Smooth muscle cell (in vitro differentiated cells): ENCODE results near the gene ADM. TPM values are rescaled to one million over a fixed set of nuclear protein-coding genes. Genes with fewer than 3 reads are reported as not detected.

Experiments
- DNase-seq: peaks from one replicate; lab custom pipeline; 2025; ENCODE audit not compliant: unreplicated experiment; lab: John Stamatoyannopoulos, UW
- H2AFZ ChIP-seq: fragments of 200-600 bp; sonication (generic); 2 replicates; pipeline ENCODE4 v1.6.0; 2016; ENCODE audit warnings: antibody characterized with exemption, low read depth, mild to moderate bottlenecking
- H3F3A ChIP-seq: fragments of 200-600 bp; sonication (generic); 2 replicates; pipeline ENCODE4 v1.6.0; 2017; ENCODE audit warnings: antibody characterized with exemption, low read depth
- H3K27ac ChIP-seq: fragments of 200-600 bp; sonication (generic); 2 replicates; pipeline ENCODE4 v1.5.1; 2016; ENCODE audit warnings: low read depth, mild to moderate bottlenecking
- H3K27me3 ChIP-seq: fragments of 200-600 bp; sonication (generic); 2 replicates; pipeline ENCODE4 v1.6.1; 2016; ENCODE audit warnings: low read depth, mild to moderate bottlenecking
- H3K36me3 ChIP-seq: fragments of 200-600 bp; sonication (generic); 2 replicates; pipeline ENCODE4 v1.5.1; 2016; ENCODE audit warnings: low read depth
- H3K4me1 ChIP-seq: fragments of 200-600 bp; sonication (generic); 2 replicates; pipeline ENCODE4 v1.5.1; 2016; ENCODE audit warnings: low read depth
- H3K4me2 ChIP-seq: fragments of 200-600 bp; sonication (generic); 2 replicates; pipeline ENCODE4 v1.6.0; 2016; ENCODE audit warnings: mild to moderate bottlenecking
- H3K4me3 ChIP-seq: fragments of 200-600 bp; sonication (generic); 2 replicates; pipeline ENCODE4 v1.5.1; 2016; ENCODE audit warnings: mild to moderate bottlenecking
- H3K79me2 ChIP-seq: fragments of 200-600 bp; sonication (generic); 2 replicates; pipeline ENCODE4 v1.6.0; 2016; ENCODE audit warnings: low read depth, mild to moderate bottlenecking
- H3K9ac ChIP-seq: fragments of 200-600 bp; sonication (generic); 2 replicates; pipeline ENCODE4 v1.6.0; 2016; ENCODE audit warnings: low read depth
- H3K9me3 ChIP-seq: fragments of 200-600 bp; sonication (generic); replicated peaks from 2 replicates; pipeline ENCODE4 v1.5.1; 2016; ENCODE audit warnings: low read depth
- H4K20me1 ChIP-seq: fragments of 200-600 bp; sonication (generic); 2 replicates; pipeline ENCODE4 v1.6.0; 2016; ENCODE audit warnings: low read depth
- WGBS: methylation state at CpG from one replicate; pipeline ENCODE4 v1.1.7; 2016; ENCODE audit warnings: low lambda C conversion rate; 5-methylcytosine and 5-hydroxymethylcytosine counted together
- polyA plus RNA-seq: library from polyadenylated mRNA; unstranded; fragments of >200 nt; fragmentation: Nextera tagmentation; extraction: Ambion mirVana; gene quantifications from 2 replicates; pipeline ENCODE4 v1.2.1, GENCODE V29; 2016
- total RNA-seq: library from RNA; depleted of rRNA; stranded (reverse); fragments of >200 nt; gene quantifications from 2 replicates; pipeline ENCODE4 v1.2.3, GENCODE V29; 2014
- TF ChIP-seq, protein P1 (sequence below): fragments of 200-600 bp; sonication (generic); IDR thresholded peaks from 2 replicates; pipeline ENCODE4 v1.5.1; 2017; ENCODE audit warnings: borderline replicate concordance, mild to moderate bottlenecking, antibody characterized with exemption; ENCODE audit not compliant: insufficient read depth, poor library complexity, severe bottlenecking

The ADM gene
- total and polyA plus RNA-seq, 2 experiments from 2014 or later = 47.6 to 53.0 TPM

DNA sequence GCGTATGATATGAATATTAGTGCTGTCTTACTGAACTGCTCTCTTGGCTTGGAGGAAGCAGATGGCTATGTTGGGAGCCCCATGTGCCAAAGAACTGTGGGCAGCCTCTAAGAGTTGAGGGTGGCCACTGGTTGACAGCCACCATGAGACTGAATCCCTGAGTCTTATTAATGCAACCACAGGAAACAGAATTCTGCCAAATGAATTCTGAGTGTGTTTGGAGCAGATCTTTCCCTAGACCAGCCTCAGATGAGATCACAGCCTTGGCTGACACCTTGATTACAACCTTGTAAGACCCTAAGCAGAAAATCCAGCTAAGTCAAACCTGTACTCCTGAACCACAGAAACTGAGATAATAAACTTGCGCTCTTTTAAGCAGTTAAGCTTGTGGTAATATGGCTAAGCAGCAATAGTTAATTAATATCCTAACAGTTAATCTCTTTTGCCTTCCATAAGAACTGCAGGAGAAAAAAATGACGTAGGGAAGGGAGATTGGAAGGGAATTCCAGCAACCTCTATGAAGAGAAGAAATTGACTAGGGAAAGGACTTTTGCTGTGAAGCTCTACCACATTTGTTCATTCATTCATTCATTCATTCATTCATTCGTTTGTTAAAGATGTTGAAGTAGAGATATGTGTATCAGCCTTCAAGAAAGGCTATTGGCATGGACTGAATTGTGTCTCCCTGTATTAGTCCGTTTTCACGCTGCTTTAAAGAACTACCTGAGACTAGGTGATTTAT is 26.8 kb downstream of the ADM start:
- Histone ChIP-seq H3F3A (no peaks in the 10 kb centered on the region), H4K20me1 (no peaks in the 10 kb centered on the region), H3K4me3 (no peak overlapping the region), H3K4me2 (no peak overlapping the region), H3K79me2 (no peaks in the 10 kb centered on the region), H3K36me3 (no peaks in the 10 kb centered on the region), H3K27me3 (no peaks in the 10 kb centered on the region), H2AFZ (no peak overlapping the region), H3K9me3 (no peaks in the 10 kb centered on the region), H3K4me1 (no peaks in the 10 kb centered on the region), H3K9ac (no peak overlapping the region), H3K27ac (no peak overlapping the region)
- 89% methylated on average over 6 of the region's 6 CpGs for WGBS
- TF ChIP-seq, protein P1, sequence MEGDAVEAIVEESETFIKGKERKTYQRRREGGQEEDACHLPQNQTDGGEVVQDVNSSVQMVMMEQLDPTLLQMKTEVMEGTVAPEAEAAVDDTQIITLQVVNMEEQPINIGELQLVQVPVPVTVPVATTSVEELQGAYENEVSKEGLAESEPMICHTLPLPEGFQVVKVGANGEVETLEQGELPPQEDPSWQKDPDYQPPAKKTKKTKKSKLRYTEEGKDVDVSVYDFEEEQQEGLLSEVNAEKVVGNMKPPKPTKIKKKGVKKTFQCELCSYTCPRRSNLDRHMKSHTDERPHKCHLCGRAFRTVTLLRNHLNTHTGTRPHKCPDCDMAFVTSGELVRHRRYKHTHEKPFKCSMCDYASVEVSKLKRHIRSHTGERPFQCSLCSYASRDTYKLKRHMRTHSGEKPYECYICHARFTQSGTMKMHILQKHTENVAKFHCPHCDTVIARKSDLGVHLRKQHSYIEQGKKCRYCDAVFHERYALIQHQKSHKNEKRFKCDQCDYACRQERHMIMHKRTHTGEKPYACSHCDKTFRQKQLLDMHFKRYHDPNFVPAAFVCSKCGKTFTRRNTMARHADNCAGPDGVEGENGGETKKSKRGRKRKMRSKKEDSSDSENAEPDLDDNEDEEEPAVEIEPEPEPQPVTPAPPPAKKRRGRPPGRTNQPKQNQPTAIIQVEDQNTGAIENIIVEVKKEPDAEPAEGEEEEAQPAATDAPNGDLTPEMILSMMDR = no peak
- no peak for DNase-seq

DNA sequence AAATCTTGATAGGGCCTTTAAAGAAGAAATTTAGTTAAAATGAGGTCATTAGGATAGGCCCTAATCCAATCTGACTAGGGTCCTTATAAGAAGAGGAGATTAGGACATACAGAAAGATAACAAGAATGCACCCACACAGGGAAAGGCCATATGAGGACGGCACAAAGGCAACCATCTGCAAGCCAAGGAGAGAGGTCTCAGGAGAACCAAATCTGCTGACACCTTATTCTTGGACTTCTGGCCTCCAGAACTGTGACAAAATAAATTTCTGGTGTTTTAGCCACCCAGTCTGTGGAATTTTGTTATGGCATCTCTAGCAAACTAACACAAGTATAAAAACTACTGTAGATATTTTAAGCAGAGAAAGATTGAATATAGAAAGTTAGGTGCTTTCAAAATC is 28.6 kb downstream of the ADM start:
- 65% methylated on average over 1 of the region's 1 CpG for WGBS
- Histone ChIP-seq H3K36me3 (no peaks in the 10 kb centered on the region), H3F3A (no peaks in the 10 kb centered on the region), H4K20me1 (no peaks in the 10 kb centered on the region), H3K79me2 (no peaks in the 10 kb centered on the region), H3K4me3 (no peak overlapping the region), H2AFZ (no peak overlapping the region), H3K9me3 (no peaks in the 10 kb centered on the region), H3K27ac (no peak overlapping the region), H3K4me1 (no peaks in the 10 kb centered on the region), H3K9ac (no peak overlapping the region), H3K27me3 (no peaks in the 10 kb centered on the region), H3K4me2 (no peak overlapping the region)
- DNase-seq = no peak
- TF ChIP-seq, protein P1 = no peak

DNA sequence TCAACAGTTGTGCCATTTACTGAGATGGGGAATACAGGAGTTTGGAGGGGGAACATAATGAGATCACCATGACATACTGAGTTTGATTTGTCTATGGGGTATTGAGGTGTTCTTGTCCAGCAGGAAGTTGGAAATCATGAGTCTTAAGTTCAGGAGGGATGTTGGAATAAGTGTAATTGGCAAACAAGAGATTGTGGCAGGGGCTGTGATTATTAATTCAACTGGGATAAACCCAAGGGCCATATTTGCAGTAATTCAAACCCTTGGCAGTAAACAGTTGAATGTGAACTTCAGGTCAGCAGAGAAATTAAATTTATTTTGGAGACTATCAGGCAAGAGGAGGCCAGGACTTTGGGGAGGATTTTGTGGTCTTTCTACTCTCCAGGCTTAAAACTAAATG is 33.4 kb downstream of the ADM start:
- H3K27me3 ChIP-seq = no peaks in the 10 kb centered on the region
- no peak overlapping the region for H3K4me3 ChIP-seq
- no peaks in the 10 kb centered on the region for H4K20me1 ChIP-seq
- H3K36me3 ChIP-seq = no peaks in the 10 kb centered on the region
- H3K9me3 ChIP-seq = no peaks in the 10 kb centered on the region
- TF ChIP-seq, protein P1 = no peak
- H2AFZ ChIP-seq = no peak overlapping the region
- no peaks in the 10 kb centered on the region for H3K79me2 ChIP-seq
- H3K4me2 ChIP-seq = no peak overlapping the region
- no peaks in the 10 kb centered on the region for H3K4me1 ChIP-seq
- no peak overlapping the region for H3K9ac ChIP-seq
- H3K27ac ChIP-seq = no peak overlapping the region
- no peaks in the 10 kb centered on the region for H3F3A ChIP-seq
- DNase-seq = no peak
